Gastrocnemius medialis (tissue), 4 donors: Measurements from ENCODE around the gene C10orf90.

Experiments
- POLR2A ChIP-seq, 2 donors: fragments of 450-650 bp; IDR thresholded peaks; one replicate each; pipeline ENCODE4 v1.6.1; 2017; ENCODE audit warnings: antibody characterized with exemption in 2 of 2, mild to moderate bottlenecking in 2 of 2, moderate library complexity in 2 of 2
- TF ChIP-seq, protein P1 (sequence below), 5 experiments: fragments of 450-650 bp in 3 of 5; fragments of 200-600 bp in 2 of 5; sonication (generic) in 2 of 5; IDR thresholded peaks in 4 of 5; conservative IDR thresholded peaks in 1 of 5; 1 replicate in 4 of 5; 2 replicates in 1 of 5; pipeline ENCODE4 v1.5.1; 2016 to 2019; ENCODE audit warnings: antibody characterized with exemption in 5 of 5, mild to moderate bottlenecking in 3 of 5, moderate library complexity in 3 of 5

DNA sequence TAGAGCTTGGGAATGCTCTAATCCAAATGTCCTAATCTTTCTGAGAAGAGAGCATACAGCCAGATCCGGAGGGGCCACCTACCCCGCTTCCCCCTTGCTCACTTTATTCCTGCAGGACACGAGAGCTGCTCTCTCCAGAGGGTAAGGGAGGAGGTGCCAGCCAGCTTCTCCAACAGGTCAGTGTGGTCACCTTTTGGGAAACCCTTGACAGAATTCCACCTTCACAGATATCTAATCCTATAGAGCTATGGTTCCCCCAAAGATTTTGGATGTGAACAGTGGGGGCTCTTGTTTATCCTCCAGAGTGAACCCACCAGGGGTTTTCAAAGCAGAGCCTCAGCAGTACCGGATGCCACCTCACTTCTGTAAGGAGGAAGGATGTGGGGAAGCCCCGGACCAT lies 34.6 kb upstream of the C10orf90 start:
- TF ChIP-seq POLR2A (IDR thresholded peaks at IDR 0.05) = no peak
- TF ChIP-seq, protein P1, sequence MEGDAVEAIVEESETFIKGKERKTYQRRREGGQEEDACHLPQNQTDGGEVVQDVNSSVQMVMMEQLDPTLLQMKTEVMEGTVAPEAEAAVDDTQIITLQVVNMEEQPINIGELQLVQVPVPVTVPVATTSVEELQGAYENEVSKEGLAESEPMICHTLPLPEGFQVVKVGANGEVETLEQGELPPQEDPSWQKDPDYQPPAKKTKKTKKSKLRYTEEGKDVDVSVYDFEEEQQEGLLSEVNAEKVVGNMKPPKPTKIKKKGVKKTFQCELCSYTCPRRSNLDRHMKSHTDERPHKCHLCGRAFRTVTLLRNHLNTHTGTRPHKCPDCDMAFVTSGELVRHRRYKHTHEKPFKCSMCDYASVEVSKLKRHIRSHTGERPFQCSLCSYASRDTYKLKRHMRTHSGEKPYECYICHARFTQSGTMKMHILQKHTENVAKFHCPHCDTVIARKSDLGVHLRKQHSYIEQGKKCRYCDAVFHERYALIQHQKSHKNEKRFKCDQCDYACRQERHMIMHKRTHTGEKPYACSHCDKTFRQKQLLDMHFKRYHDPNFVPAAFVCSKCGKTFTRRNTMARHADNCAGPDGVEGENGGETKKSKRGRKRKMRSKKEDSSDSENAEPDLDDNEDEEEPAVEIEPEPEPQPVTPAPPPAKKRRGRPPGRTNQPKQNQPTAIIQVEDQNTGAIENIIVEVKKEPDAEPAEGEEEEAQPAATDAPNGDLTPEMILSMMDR (IDR thresholded peaks at IDR 0.05 in 4 of 5, conservative IDR thresholded peaks at IDR 0.05 in 1 of 5) = no peak
